Stimulated activated CD4-positive, alpha-beta T cell treated with anti-CD3 and anti-CD28 coated beads, TNF-alpha, amount 100 ng/mL, for 24 hours (primary cell): Measurements from ENCODE around the gene SPIN1.

Source experiments
- DNase-seq, 3 experiments: peaks; one replicate each; pipeline ENCODE4 v3.0.0-alpha.2; 2020; ENCODE audit warnings: low read depth in 3 of 3

SPIN1 gene

DNA sequence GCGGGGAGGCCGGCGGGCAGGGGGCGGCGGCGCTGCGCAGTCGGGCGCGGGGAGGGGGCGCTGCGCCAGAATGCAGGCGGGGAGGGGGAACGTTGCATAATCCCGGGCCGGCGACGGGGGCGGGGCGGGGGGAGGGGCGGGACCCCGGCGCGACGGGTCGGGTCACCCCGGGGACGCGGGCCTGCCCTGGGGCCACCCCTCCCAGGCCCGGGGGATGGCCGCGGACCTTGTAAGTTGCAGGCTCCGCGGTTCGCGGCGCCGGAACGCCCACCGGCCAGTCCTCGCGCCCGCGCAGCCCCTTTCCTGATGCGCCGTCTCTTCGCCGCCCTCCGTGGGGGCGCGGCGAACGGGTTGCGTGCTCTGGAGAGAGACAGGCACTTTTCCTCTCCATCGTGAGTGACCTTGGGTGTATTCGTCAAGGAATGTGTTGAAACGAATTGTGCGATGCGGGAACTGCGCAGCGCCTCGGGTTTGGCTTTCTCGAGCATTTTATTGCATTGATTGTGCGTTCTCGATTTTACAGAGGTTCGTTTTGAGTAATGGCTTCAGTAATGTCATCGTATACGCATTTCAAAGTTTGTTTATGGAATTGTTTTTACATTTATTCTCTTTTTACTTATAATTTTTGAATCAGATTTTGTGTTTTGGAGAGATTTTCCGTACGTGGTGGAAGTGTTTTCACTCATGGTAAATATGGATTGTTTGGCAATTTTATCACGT, 802 bp downstream of the SPIN1 start:
- peak; percentile 7 to 27 (median 8) for DNase-seq

DNA sequence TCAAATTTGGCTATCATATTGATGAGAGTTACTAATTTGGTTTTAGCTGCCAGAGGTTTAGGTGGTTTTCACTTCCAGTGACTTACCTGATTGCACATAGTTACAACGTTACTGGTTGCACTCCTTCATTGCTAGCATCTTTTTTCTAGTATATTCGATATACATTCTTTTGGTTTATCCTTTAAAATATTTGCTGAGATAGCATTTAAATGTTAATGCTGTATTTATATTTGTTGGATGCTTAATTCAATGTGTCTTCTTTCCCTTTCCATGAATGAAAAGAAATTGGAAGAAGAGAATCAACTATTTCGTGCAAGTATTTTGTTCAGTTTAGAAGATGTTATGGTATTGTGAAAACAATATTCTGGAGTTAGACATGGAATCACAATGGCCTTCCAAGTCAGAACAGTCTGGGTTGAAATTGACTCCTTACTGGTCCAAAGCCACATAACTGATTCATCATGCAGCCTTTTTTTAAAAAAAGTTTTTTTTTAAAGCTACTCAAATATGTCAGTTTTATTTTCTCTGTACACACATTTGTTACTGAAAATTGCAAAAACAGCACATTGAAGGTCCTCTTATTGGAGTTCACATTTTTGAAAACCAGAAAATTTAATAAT, 2.2 kb downstream of the SPIN1 start:
- DNase-seq: no peak

DNA sequence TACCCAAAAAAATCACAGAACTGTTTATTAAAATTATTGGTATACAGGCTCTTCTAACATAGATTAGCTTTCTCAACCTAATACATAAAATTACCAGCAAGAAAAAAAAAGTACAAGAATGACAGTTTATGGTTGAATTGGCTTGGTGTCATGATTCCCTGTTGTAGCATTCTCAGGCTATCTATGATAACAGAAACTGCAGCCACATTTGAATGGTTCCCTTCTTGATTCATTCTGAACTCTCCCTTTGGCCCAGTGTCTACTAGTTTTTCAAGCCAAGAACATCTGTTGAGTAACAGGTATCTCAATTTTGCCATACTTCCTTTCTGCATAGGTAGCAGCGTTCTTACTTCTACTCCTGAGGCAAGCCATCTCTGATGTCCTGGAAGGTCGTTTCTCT, 3.0 kb downstream of the SPIN1 start:
- DNase-seq: no peak

GRCh38 chr9:88391921-88392320, 3.7 kb downstream of the SPIN1 start:
- no peak for DNase-seq

GRCh38 chr9:88392549-88392948, 4.3 kb downstream of the SPIN1 start:
- no peak for DNase-seq

GRCh38 chr9:88396836-88397577, 8.8 kb downstream of the SPIN1 start:
- no peak for DNase-seq

- DNase-seq: no peak
These were observed 9.8 kb downstream of the SPIN1 start for GRCh38 chr9:88398016-88398415.

GRCh38 chr9:88399966-88400365, 11.7 kb downstream of the SPIN1 start:
- DNase-seq: no peak

DNA sequence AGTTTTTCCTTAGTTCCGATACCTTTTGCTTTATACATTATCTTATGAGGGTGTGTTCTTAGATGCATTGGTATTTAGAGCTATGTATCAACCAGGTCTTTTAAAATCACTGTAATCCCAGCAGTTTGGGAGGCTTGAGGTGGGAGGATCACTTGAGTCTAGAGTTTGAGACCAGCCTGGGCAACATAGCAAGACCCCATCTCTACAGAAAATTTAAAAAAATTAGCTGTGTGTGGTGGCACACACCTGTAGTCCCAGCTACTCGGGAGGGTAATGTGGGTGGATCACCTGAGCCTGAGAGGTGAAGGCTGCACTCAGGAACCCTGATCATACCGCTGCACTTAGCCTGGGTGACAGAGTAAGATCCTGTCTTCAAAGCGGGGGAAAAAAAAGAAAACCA, 15.1 kb downstream of the SPIN1 start:
- no peak for DNase-seq

DNA sequence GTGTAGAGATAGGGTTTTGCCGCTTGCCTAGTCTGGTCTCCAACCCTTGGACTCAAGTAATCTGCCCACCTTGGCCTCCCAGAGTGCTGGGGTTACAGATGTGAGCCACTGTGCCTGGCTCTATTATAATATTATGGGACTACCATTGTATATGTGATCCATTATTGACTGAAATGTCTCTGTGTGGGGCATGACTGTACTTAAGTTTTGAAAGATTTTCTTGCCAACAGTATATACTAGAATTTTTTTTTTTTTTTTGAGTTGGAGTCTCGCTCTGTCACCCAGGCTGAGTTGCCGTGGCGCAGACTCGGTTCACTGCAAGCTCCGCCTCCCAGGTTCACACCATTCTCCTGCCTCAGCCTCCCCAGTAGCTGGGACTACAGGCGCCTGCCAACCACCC, 17.8 kb downstream of the SPIN1 start:
- no peak for DNase-seq

- DNase-seq: no peak
These were observed 23.2 kb downstream of the SPIN1 start for GRCh38 chr9:88411471-88411870.

DNA sequence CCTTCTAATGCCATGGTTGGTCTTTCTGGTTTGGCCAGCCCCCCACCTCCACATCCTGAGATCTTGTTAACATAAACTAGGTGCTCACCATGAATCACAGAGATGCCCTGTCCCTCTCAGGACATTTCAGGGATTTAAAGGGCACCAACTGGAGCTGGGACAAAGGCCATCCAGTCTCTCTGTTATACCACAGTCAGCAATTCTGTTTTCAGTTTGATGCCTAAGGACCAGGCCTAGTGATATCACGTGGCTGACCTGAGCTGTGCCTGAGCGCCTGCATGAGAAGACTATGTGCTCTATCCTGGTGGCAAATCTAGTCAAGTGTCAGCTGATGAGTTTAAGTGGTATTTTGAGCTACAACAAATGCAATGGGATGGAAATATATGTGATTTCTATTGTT, 26.1 kb downstream of the SPIN1 start:
- DNase-seq: no peak

GRCh38 chr9:88418025-88418424, 29.8 kb downstream of the SPIN1 start:
- DNase-seq: no peak

- peak in 2 of 3 experiments; percentile 0 to 7 for DNase-seq
These were observed 30.7 kb downstream of the SPIN1 start for GRCh38 chr9:88418715-88419540.

- no peak for DNase-seq
These were observed 32.0 kb downstream of the SPIN1 start for GRCh38 chr9:88420227-88420626.

GRCh38 chr9:88421348-88421747, 33.1 kb downstream of the SPIN1 start:
- no peak for DNase-seq

DNA sequence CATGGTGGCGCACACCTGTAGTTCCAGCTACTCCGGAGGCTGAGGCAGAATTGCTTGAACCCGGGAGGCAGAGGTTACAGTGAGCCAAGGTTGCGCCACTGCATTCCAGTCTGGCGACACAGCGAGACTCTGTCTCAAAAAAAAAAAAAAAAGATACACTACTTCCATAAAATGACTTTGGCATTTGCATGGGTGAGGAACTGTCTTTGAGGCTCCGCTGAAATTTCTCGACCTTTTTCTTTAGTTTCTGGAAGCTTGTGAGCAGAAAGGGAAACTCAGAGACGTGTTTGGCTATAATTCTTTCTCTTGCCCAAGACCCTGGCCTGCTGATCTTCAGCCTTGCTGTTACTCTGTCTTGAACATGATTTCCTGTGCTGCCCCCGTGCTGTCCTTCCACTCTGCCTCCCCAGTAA, 37.3 kb downstream of the SPIN1 start:
- DNase-seq: no peak

GRCh38 chr9:88426651-88427050, 38.4 kb downstream of the SPIN1 start:
- no peak for DNase-seq

DNA sequence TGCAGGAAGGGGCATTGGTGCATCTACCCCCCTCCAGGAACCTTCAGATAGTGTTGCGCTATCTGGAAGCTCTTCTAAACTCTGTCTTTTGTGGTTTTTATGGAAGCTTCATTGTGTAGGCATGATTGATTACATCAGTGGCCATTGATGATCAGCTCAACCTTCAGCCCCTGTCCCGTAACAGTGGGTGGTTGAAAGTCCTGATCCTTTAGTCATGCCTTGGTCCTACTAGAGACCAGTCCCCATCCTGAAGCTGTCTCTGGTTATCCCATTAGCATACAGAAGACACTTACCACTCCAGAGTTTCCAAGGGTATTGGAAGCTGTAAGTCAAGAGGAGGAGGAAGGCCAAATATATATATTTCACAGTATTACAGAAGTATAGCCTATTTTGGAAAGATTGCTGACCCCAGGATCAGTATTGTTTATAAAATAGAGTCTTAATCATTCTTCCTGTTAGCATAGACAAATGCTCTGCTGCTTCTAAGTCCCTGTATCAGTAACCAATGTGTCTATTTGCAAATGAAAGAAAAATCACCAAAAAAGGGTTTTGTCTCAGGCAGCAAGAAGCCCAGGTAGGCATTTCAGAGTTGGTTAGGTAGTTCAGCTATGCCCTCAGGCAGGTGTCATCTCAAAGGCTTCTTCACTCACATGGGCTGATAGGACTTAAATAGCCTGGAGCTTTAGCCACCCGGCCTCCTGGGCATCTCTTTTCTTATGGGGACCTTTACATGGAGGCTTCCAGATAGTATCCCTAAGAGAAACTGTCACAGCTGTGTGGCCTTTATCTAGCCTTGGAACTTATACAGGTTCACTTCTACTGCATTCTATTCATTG, 41.6 kb downstream of the SPIN1 start:
- no peak for DNase-seq

- no peak for DNase-seq
These were observed 45.5 kb downstream of the SPIN1 start for GRCh38 chr9:88433583-88434255.

DNA sequence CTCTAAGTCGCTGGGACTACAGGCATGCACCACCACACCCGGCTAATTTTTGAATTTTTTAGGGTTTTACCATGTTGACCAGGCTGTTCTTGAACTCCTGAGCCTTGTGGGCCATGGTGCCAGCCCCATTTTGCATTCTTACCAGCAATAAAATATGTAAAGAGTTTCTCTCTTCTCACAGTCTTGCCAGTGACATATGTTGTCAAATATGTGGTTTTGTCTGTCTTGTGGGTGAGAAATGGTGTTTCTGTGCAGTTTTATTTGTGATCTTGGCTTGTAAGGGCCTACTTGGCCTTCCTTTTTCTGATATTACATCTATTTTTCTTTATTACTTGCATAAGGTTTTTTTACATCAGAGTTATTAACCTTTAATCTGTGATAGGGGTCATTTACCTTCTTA, 47.1 kb downstream of the SPIN1 start:
- no peak for DNase-seq
